NT2/D1 (cell line): Measurements from ENCODE around the gene GTSE1.

Experiments
- YY1 ChIP-seq: IDR thresholded peaks from 2 replicates; pipeline ENCODE4 v1.6.1; 2011; ENCODE audit not compliant: insufficient read length, insufficient read depth
- ZNF274 ChIP-seq: IDR thresholded peaks from 2 replicates; pipeline ENCODE4 v1.6.1; 2011; ENCODE audit warnings: mild to moderate bottlenecking, low read depth, low read length

DNA sequence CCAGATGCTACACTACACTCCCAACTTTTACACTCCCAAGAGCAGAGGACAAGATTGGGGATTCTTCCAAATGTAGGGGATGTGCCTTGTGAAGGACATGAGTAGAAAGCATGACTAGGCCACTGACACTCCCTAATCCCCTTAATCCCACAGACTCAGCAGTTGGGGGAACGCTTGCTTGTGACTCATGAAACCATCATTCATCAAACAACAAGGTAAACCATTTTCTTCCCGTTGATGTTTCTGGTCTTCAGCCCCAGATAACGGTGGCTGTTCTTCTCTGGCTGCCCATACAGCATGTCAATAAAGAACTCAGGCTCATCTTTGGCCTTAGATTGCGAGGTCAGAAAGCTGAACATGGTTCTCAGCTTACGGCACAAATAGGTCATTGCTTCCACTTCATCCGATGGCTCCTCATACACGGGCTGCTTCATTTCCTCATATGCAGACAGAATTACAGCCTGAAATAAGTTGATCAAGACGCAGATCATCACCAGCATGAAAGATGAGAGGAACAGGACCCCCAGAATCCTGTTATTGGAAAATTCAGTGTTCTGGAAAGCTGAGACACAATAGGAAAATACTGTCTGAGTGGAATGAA lies 40.2 kb upstream of the GTSE1 start:
- no peak for TF ChIP-seq YY1
- no peak for TF ChIP-seq ZNF274
